HepG2 (cell line): ENCODE measurements around the gene KRT12. TPM values are rescaled to one million over a fixed set of nuclear protein-coding genes. Genes with fewer than 3 reads are reported as not detected.

ENCODE experiments used
- ATAC-seq: fragments of 200-7000 bp; cut with Tn5 transposase; 3 replicates; pipeline ENCODE4 v1.9.1; 2020; ENCODE audit warnings: mild to moderate bottlenecking, moderate library complexity
- BruUV-seq: library from RNA; stranded (reverse); fragments of 400-500 nt; replicated peaks from 2 replicates; lab custom pipeline; 2021; lab: Mats Ljungman, UMichigan
- CTCF ChIA-PET: fragments of 300-600 bp; formaldehyde crosslinking; extraction: SDS; loops from one replicate; lab custom pipeline; 2021; ENCODE audit warnings: low total read pairs, inconsistent platforms, low intra/inter-chr PET ratio; lab: Yijun Ruan, JAX
- POLR2A ChIA-PET: fragments of 350-600 bp; sonication (Branson Sonifier 250); formaldehyde crosslinking; loops from one replicate; lab custom pipeline; 2020; ENCODE audit warnings: antibody characterized with exemption, inconsistent platforms; lab: Yijun Ruan, JAX
- DNase-seq: peaks from one replicate; pipeline ENCODE4 v3.0.0-alpha.2; 2015; ENCODE audit warnings: low spot score
- FAIRE-seq: peaks from 3 replicates; lab custom pipeline; 2011; peaks lifted over from hg19 to GRCh38; lab: Jason Lieb, UNC
- H2AFZ ChIP-seq: one replicate; pipeline ENCODE4 v1.6.1; 2011; ENCODE audit warnings: low read length, inconsistent platforms
- H3K27ac ChIP-seq: fragments of 300-600 bp; 3 replicates; pipeline ENCODE4 v1.8.0; 2011; ENCODE audit warnings: mixed run types, mild to moderate bottlenecking, mixed read lengths, low read length, inconsistent platforms; ENCODE audit not compliant: insufficient read depth; ENCODE audit errors: extremely low read length
- H3K27me3 ChIP-seq, 2 experiments: fragments of 200-600 bp in 1 of 2; 2 replicates in 1 of 2; 3 replicates in 1 of 2; pipeline versions ENCODE4 v1.6.0 to v1.8.0; 2011; ENCODE audit warnings: low read length in 2 of 2, mild to moderate bottlenecking in 2 of 2, moderate library complexity in 2 of 2, inconsistent platforms in 1 of 2; ENCODE audit not compliant: insufficient read depth in 2 of 2, control insufficient read depth in 1 of 2
- H3K36me3 ChIP-seq, 2 experiments: fragments of 200-600 bp in 1 of 2; replicated peaks in 1 of 2; 2 replicates in 1 of 2; 3 replicates in 1 of 2; pipeline versions ENCODE4 v1.5.1 to v1.8.0; 2011; ENCODE audit warnings: low read length in 2 of 2, inconsistent platforms in 1 of 2; ENCODE audit not compliant: insufficient read depth in 2 of 2, control insufficient read depth in 1 of 2
- H3K4me1 ChIP-seq: 2 replicates; pipeline ENCODE4 v1.5.1; 2012; ENCODE audit warnings: low read length, inconsistent platforms; ENCODE audit not compliant: insufficient read depth
- H3K4me2 ChIP-seq: 2 replicates; pipeline ENCODE4 v1.6.0; 2011; ENCODE audit warnings: low read depth, low read length, inconsistent platforms
- H3K4me3 ChIP-seq, 3 experiments: fragments of 200-600 bp in 1 of 3; sonication (generic), shearing (Covaris generic) in 1 of 3; replicated peaks in 1 of 3; 2 replicates each; pipeline ENCODE4 v1.5.1; 2011 to 2016; ENCODE audit warnings: low read length in 3 of 3, inconsistent platforms in 2 of 3, low read depth in 2 of 3, mild to moderate bottlenecking in 2 of 3, control low read depth in 1 of 3, mixed read lengths in 1 of 3; ENCODE audit not compliant: insufficient read depth in 1 of 3
- H3K79me2 ChIP-seq: one replicate; pipeline ENCODE4 v1.6.1; 2011; ENCODE audit warnings: low read length, inconsistent platforms; ENCODE audit not compliant: insufficient read depth
- H3K9ac ChIP-seq: 2 replicates; pipeline ENCODE4 v1.6.0; 2011; ENCODE audit warnings: mild to moderate bottlenecking, low read depth, low read length, inconsistent platforms; ENCODE audit not compliant: insufficient read depth
- H3K9me3 ChIP-seq: 2 replicates; pipeline ENCODE4 v1.5.1; 2012; ENCODE audit warnings: mild to moderate bottlenecking, low read length
- H4K20me1 ChIP-seq: 2 replicates; pipeline ENCODE4 v1.6.0; 2011; ENCODE audit warnings: inconsistent platforms, mild to moderate bottlenecking, low read length, moderate library complexity; ENCODE audit not compliant: insufficient read depth
- DNMT3B ChIP-seq: conservative IDR thresholded peaks from 2 replicates; pipeline ENCODE4 v1.6.1; 2016; ENCODE audit warnings: missing biosample characterization, control low read depth
- HMG20A ChIP-seq: IDR thresholded peaks from 2 replicates; pipeline ENCODE4 v1.6.1; 2016; ENCODE audit warnings: borderline replicate concordance
- NCOA5 ChIP-seq: sonication (generic); formaldehyde crosslinking; IDR thresholded peaks from 2 replicates; pipeline ENCODE4 v1.4.0; 2020; ENCODE audit warnings: missing genetic modification reagents
- NCOR1 ChIP-seq: fragments of 200-600 bp; sonication (generic); IDR thresholded peaks from 2 replicates; pipeline ENCODE4 v1.7.0; 2017; ENCODE audit warnings: antibody characterized with exemption, low read length, borderline replicate concordance
- NFAT5 ChIP-seq: sonication (generic); formaldehyde crosslinking; IDR thresholded peaks from 2 replicates; pipeline ENCODE4 v1.4.0; 2020; ENCODE audit warnings: missing genetic modification reagents
- ZMYM4 ChIP-seq: sonication (generic); formaldehyde crosslinking; IDR thresholded peaks from 2 replicates; pipeline ENCODE4 v1.8.1; 2023; ENCODE audit warnings: mild to moderate bottlenecking, missing genetic modification reagents
- ZNF577 ChIP-seq: sonication (generic); formaldehyde crosslinking; IDR thresholded peaks from 2 replicates; pipeline ENCODE4 v1.4.0; 2020; ENCODE audit warnings: mild to moderate bottlenecking, low read depth, missing genetic modification reagents, borderline replicate concordance
- ZNF597 ChIP-seq: sonication (generic); formaldehyde crosslinking; IDR thresholded peaks from 2 replicates; pipeline ENCODE4 v1.5.0; 2020; ENCODE audit warnings: missing genetic modification reagents
- ZSCAN9 ChIP-seq: IDR thresholded peaks from 2 replicates; pipeline ENCODE4 v1.6.1; 2016; ENCODE audit warnings: borderline replicate concordance
- WGBS: methylation state at CpG from one replicate; pipeline ENCODE4 v1.1.6; 2017; ENCODE audit warnings: low lambda C conversion rate; 5-methylcytosine and 5-hydroxymethylcytosine counted together
- in situ Hi-C: cut with HindIII; loops from 2 replicates; pipeline ENCODE4 v1.10.0; 2017; ENCODE audit warnings: low pct_unique_long_range_greater_than_20kb; ENCODE audit not compliant: extremely low pct_ligation_motif_present
- intact Hi-C: fragments of 100-400 bp; cut with micrococcal nuclease; formaldehyde crosslinking; loops from one replicate; pipeline ENCODE4 v1.10.0; 2022; ENCODE audit not compliant: unreplicated experiment
- polyA plus RNA-seq, 8 experiments: library from polyadenylated mRNA; depleted of rRNA in 3 of 8; stranded (reverse) in 7 of 8; unstranded in 1 of 8; fragments of >200 nt; fragmentation: Illumina TruSeq in 4 of 8; extraction: Trizol in 4 of 8; gene quantifications; 2 replicates each; pipeline versions ENCODE4 v1.2.1 to v1.2.3, GENCODE V29; 2011 to 2016; ENCODE audit warnings: low read depth in 4 of 8, missing spikeins in 1 of 8, mixed read lengths in 1 of 8; ENCODE audit not compliant: insufficient read depth in 1 of 8
- total RNA-seq, 5 experiments: library from RNA; depleted of rRNA; stranded (reverse); fragments of >200 nt; fragmentation: Illumina TruSeq; extraction: Trizol; gene quantifications; 2 replicates each; pipeline ENCODE4 v1.2.3, GENCODE V29; 2016; ENCODE audit warnings: low read depth in 1 of 5
- TF ChIP-seq, protein P1 (sequence below): sonication (generic); formaldehyde crosslinking; IDR thresholded peaks from 2 replicates; pipeline ENCODE4 v1.5.1; 2020; ENCODE audit warnings: mild to moderate bottlenecking, moderate library complexity, missing genetic modification reagents
- TF ChIP-seq, protein P2 (sequence below): sonication (generic); formaldehyde crosslinking; conservative IDR thresholded peaks from 2 replicates; pipeline ENCODE4 v1.8.0; 2022; ENCODE audit warnings: mild to moderate bottlenecking, moderate library complexity, missing genetic modification reagents
- TF ChIP-seq, protein P3 (sequence below): sonication (generic); formaldehyde crosslinking; IDR thresholded peaks from 2 replicates; pipeline ENCODE4 v1.5.1; 2020; ENCODE audit warnings: missing genetic modification reagents, mild to moderate bottlenecking, borderline replicate concordance

The KRT12 gene
- total and polyA plus RNA-seq, 2 of the 13 experiments (the other 11 are each of a cell fraction or from before 2014, with no cell fraction given): 0.07 to 0.09 TPM

DNA sequence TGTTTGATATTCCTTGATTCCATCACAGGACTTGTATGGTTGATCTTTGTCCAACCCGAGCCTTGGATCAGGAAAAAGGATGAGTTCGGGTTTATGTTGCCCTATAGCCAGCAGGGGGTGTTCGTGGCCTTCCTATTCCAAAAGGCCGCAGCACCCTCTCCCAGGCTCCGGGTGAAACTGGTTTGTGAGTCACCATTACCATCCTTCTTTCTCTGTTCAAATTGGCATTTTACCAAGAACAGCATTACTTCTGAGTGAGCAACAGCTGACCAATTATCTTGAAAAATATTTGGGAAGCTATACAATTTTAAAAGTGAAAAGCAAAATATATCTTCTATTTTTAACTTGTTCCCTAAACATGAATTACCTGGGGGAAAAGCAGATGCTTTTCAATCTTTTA is 42.3 kb upstream of the KRT12 start:
- 0% methylated on average over 5 of the region's 5 CpGs for WGBS
- FAIRE-seq (peak; percentile 95), ATAC-seq (peak; percentile 93), DNase-seq (peak; percentile 92)
- peaks cover 33% of the 10 kb centered on the region for H3K4me1 ChIP-seq
- H3K9ac ChIP-seq: no peak overlapping the region
- no peaks in the 10 kb centered on the region for H3K27me3 ChIP-seq
- no peak overlapping the region for H2AFZ ChIP-seq
- H3K4me3 ChIP-seq: no peak overlapping the region
- in situ Hi-C loops (loop anchor here (5.0 kb wide), 1 partner anchor 413 kb away; no protein-coding TSS in a partner anchor), intact Hi-C loops (loop anchor here (1.0 to 10.0 kb wide), 9 partner anchors 47 to 753 kb away; partner anchors contain the start of genes KRT19, KRTAP1-1, KRTAP2-1 and KRTAP3-1)
- CTCF ChIA-PET: interaction anchor here (0.6 to 3.3 kb wide), 12 partner anchors 46 to 758 kb away, joined by 3 to 32 read pairs (median 6); no protein-coding TSS in a partner anchor
- no peaks in the 10 kb centered on the region for H3K36me3 ChIP-seq
- H3K9me3 ChIP-seq: no peaks in the 10 kb centered on the region
- BruUV-seq: no TSS peak
- H3K79me2 ChIP-seq: no peaks in the 10 kb centered on the region
- H3K4me2 ChIP-seq: no peak overlapping the region
- POLR2A ChIA-PET: interaction anchor here (1.6 kb wide), 1 partner anchor 150 kb away, joined by 3 read pairs; no protein-coding TSS in a partner anchor
- no peaks in the 10 kb centered on the region for H4K20me1 ChIP-seq
- H3K27ac ChIP-seq: no peak overlapping the region
- TF ChIP-seq ZMYM4 (CRISPR knock-in tag) (no peak), HMG20A (CRISPR knock-in tag) (peak; percentile 23; the same call in 1 of the 2 replicates), ZNF597 (CRISPR knock-in tag) (no peak), NCOA5 (CRISPR knock-in tag) (no peak), NCOR1 (0 out of 2 replicates have a peak, but pooled peaks have one; percentile 28), ZSCAN9 (peak; percentile 88), NFAT5 (no peak), ZNF577 (CRISPR knock-in tag) (no peak), DNMT3B (CRISPR knock-in tag) (0 out of 2 replicates have a peak, but pooled peaks have one; percentile 57)
- TF ChIP-seq, protein P1, sequence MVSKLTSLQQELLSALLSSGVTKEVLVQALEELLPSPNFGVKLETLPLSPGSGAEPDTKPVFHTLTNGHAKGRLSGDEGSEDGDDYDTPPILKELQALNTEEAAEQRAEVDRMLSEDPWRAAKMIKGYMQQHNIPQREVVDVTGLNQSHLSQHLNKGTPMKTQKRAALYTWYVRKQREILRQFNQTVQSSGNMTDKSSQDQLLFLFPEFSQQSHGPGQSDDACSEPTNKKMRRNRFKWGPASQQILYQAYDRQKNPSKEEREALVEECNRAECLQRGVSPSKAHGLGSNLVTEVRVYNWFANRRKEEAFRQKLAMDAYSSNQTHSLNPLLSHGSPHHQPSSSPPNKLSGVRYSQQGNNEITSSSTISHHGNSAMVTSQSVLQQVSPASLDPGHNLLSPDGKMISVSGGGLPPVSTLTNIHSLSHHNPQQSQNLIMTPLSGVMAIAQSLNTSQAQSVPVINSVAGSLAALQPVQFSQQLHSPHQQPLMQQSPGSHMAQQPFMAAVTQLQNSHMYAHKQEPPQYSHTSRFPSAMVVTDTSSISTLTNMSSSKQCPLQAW (CRISPR knock-in tag): peak; percentile 44; the same call in 1 of the 2 replicates
- TF ChIP-seq, protein P2, sequence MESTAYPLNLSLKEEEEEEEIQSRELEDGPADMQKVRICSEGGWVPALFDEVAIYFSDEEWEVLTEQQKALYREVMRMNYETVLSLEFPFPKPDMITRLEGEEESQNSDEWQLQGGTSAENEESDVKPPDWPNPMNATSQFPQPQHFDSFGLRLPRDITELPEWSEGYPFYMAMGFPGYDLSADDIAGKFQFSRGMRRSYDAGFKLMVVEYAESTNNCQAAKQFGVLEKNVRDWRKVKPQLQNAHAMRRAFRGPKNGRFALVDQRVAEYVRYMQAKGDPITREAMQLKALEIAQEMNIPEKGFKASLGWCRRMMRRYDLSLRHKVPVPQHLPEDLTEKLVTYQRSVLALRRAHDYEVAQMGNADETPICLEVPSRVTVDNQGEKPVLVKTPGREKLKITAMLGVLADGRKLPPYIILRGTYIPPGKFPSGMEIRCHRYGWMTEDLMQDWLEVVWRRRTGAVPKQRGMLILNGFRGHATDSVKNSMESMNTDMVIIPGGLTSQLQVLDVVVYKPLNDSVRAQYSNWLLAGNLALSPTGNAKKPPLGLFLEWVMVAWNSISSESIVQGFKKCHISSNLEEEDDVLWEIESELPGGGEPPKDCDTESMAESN: no peak
- TF ChIP-seq, protein P3, sequence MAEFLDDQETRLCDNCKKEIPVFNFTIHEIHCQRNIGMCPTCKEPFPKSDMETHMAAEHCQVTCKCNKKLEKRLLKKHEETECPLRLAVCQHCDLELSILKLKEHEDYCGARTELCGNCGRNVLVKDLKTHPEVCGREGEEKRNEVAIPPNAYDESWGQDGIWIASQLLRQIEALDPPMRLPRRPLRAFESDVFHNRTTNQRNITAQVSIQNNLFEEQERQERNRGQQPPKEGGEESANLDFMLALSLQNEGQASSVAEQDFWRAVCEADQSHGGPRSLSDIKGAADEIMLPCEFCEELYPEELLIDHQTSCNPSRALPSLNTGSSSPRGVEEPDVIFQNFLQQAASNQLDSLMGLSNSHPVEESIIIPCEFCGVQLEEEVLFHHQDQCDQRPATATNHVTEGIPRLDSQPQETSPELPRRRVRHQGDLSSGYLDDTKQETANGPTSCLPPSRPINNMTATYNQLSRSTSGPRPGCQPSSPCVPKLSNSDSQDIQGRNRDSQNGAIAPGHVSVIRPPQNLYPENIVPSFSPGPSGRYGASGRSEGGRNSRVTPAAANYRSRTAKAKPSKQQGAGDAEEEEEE (CRISPR knock-in tag): 0 out of 2 replicates have a peak, but pooled peaks have one; percentile 72
